KMS-11 (cell line): ENCODE measurements around the gene CFAP107.
"Not testable (repeated sequence)": the region's sequence is repeated elsewhere in the genome, so short reads cannot be mapped to it uniquely, and the experiment has no call there.

ENCODE experiments used
- H2AFZ ChIP-seq: fragments of 200-600 bp; sonication (generic); 2 replicates; pipeline ENCODE4 v1.6.1; 2016; ENCODE audit warnings: antibody characterized with exemption, mixed run types, low read depth
- H3K27ac ChIP-seq: fragments of 200-600 bp; sonication (generic); 2 replicates; pipeline ENCODE4 v1.6.1; 2016; ENCODE audit warnings: mild to moderate bottlenecking, mixed run types
- H3K27me3 ChIP-seq: fragments of 200-600 bp; sonication (generic); 2 replicates; pipeline ENCODE4 v1.6.1; 2017; ENCODE audit warnings: mild to moderate bottlenecking, low read depth, mixed run types, moderate library complexity; ENCODE audit not compliant: insufficient read depth
- H3K36me3 ChIP-seq: fragments of 200-600 bp; sonication (generic); 2 replicates; pipeline ENCODE4 v1.6.1; 2017; ENCODE audit warnings: mild to moderate bottlenecking, mixed run types; ENCODE audit not compliant: insufficient read depth
- H3K4me1 ChIP-seq: fragments of 200-600 bp; sonication (generic); 2 replicates; pipeline ENCODE4 v1.6.1; 2016; ENCODE audit warnings: mild to moderate bottlenecking, low read depth, mixed run types; ENCODE audit not compliant: poor library complexity, severe bottlenecking
- H3K4me2 ChIP-seq: fragments of 200-600 bp; sonication (generic); 2 replicates; pipeline ENCODE4 v1.7.0; 2016; ENCODE audit warnings: mild to moderate bottlenecking, mixed run types
- H3K4me3 ChIP-seq: fragments of 200-600 bp; sonication (generic); IDR thresholded peaks from 2 replicates; pipeline ENCODE4 v1.6.1; 2017; ENCODE audit warnings: low read depth, low read length, mixed read lengths; ENCODE audit not compliant: insufficient read depth
- H3K79me2 ChIP-seq: fragments of 200-600 bp; sonication (generic); 2 replicates; pipeline ENCODE4 v1.6.1; 2016; ENCODE audit warnings: low read depth, mixed run types; ENCODE audit not compliant: insufficient read depth
- H3K9ac ChIP-seq: fragments of 200-600 bp; sonication (generic); 2 replicates; pipeline ENCODE4 v1.6.1; 2016; ENCODE audit warnings: mild to moderate bottlenecking, mixed run types
- H4K20me1 ChIP-seq: fragments of 200-600 bp; sonication (generic); 2 replicates; pipeline ENCODE4 v1.6.1; 2016; ENCODE audit warnings: mild to moderate bottlenecking, mixed run types; ENCODE audit not compliant: insufficient read depth
- TF ChIP-seq, protein P1 (sequence below): fragments of 200-600 bp; sonication (generic); conservative IDR thresholded peaks from 2 replicates; pipeline ENCODE4 v1.6.1; 2017; ENCODE audit warnings: low read depth, mild to moderate bottlenecking, antibody characterized with exemption, low read length, moderate library complexity, mixed read lengths

The CFAP107 gene

DNA sequence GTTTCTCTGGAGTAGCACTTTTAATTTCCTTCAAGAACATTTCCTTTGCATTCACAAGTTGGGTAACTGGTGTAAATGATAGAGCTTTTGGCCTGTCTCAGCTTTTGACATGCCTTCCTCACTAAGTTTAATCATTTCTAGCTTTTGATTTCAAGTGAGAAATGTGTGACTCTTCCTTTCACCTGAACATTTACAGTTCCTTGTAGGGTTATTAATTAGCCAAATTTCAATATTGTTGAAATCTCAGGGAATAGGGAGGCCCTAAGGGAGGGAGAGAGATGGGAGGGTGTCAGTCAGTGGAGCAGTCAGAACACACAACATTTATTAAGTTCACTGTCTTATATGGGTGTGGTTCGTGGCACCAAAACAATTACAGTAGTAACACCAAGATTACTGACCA is 15.8 kb upstream of the CFAP107 start:
- Histone ChIP-seq H3K9ac (no peak overlapping the region), H3K27me3 (no peaks in the 10 kb centered on the region; the same call in 1 of the 2 replicates), H4K20me1 (no peaks in the 10 kb centered on the region), H3K79me2 (no peaks in the 10 kb centered on the region), H3K36me3 (no peaks in the 10 kb centered on the region), H3K4me1 (no peaks in the 10 kb centered on the region), H3K4me3 (no peak overlapping the region), H3K4me2 (no peak overlapping the region), H2AFZ (no peak overlapping the region), H3K27ac (no peak overlapping the region)
- TF ChIP-seq, protein P1, sequence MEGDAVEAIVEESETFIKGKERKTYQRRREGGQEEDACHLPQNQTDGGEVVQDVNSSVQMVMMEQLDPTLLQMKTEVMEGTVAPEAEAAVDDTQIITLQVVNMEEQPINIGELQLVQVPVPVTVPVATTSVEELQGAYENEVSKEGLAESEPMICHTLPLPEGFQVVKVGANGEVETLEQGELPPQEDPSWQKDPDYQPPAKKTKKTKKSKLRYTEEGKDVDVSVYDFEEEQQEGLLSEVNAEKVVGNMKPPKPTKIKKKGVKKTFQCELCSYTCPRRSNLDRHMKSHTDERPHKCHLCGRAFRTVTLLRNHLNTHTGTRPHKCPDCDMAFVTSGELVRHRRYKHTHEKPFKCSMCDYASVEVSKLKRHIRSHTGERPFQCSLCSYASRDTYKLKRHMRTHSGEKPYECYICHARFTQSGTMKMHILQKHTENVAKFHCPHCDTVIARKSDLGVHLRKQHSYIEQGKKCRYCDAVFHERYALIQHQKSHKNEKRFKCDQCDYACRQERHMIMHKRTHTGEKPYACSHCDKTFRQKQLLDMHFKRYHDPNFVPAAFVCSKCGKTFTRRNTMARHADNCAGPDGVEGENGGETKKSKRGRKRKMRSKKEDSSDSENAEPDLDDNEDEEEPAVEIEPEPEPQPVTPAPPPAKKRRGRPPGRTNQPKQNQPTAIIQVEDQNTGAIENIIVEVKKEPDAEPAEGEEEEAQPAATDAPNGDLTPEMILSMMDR = no peak

DNA sequence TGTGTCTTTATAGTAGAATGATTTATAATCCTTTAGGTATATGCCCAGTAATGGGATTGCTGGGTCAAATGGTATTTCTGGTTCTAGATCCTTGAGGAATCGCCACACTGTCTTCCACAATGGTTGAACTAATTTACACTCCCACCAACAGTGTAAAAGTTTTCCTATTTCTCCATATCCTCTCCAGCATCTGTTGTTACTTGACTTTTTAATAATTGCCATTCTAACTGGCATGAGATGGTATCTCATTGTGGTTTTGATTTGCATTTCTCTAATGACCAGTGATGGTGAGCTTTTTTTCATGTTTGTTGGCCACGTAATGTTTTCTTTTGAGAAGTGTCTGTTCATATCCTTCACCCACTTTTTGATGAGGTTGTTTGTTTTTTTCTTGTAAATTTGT is 14.9 kb upstream of the CFAP107 start:
- not testable (repeated sequence) for H3K9ac ChIP-seq, H3K4me1 ChIP-seq, H3K4me3 ChIP-seq, H3K36me3 ChIP-seq, H3K79me2 ChIP-seq, H2AFZ ChIP-seq, H4K20me1 ChIP-seq, H3K4me2 ChIP-seq, H3K27ac ChIP-seq, H3K27me3 ChIP-seq

DNA sequence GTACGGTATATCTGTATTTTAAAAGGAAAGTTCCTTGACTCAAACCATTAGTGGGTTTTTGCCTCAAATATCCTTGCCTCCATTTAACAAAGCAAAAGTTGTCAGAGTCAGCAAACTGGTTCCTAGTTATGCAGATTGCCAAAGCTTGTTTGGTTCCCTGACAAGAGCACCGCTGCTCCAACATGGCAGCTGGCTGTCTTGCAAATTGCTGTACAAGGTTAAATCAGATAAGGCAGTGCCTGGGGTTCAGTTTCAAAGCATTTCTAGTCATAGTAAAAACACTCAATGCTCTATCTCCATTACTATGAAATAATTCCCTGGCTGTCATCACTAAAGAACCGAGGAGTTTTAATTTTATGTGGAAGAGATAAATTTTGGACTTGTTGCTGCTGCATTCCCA is 11.3 kb upstream of the CFAP107 start:
- no peaks in the 10 kb centered on the region; the same call in 1 of the 2 replicates for H3K27me3 ChIP-seq
- H3K9ac ChIP-seq = no peak overlapping the region
- H3K79me2 ChIP-seq = no peaks in the 10 kb centered on the region
- no peak overlapping the region for H3K4me2 ChIP-seq
- H4K20me1 ChIP-seq = no peaks in the 10 kb centered on the region
- H3K27ac ChIP-seq = no peak overlapping the region
- no peaks in the 10 kb centered on the region for H3K36me3 ChIP-seq
- no peaks in the 10 kb centered on the region for H3K4me1 ChIP-seq
- H2AFZ ChIP-seq = no peak overlapping the region
- H3K4me3 ChIP-seq = no peak overlapping the region
- TF ChIP-seq, protein P1 = no peak

DNA sequence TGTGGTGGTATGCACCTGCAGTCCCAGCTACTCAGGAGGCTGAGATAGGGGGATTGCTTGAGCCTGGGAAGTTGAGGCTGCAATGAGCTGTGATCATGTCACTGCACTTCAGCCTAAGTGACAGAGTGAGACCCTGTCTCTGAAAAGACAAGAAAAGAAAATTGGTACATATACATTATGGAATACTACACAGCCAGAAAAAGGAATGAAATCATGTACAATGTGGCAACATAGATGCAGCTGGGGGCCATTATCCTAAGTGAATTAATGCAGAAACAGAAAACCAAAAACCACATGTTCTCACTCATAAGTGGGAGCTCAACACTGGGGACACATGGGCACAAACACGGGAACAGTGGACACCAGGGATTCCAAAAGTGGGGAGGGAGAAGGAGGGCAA is 7.1 kb upstream of the CFAP107 start:
- Histone ChIP-seq H3K79me2 (no peaks in the 10 kb centered on the region), H3K27ac (no peak overlapping the region), H3K4me3 (no peak overlapping the region), H3K36me3 (no peaks in the 10 kb centered on the region), H4K20me1 (no peaks in the 10 kb centered on the region), H3K9ac (no peak overlapping the region), H3K27me3 (peaks cover 23% of the 10 kb centered on the region; the same call in 1 of the 2 replicates), H3K4me2 (no peak overlapping the region), H3K4me1 (no peaks in the 10 kb centered on the region), H2AFZ (no peak overlapping the region)
- TF ChIP-seq, protein P1 = no peak

DNA sequence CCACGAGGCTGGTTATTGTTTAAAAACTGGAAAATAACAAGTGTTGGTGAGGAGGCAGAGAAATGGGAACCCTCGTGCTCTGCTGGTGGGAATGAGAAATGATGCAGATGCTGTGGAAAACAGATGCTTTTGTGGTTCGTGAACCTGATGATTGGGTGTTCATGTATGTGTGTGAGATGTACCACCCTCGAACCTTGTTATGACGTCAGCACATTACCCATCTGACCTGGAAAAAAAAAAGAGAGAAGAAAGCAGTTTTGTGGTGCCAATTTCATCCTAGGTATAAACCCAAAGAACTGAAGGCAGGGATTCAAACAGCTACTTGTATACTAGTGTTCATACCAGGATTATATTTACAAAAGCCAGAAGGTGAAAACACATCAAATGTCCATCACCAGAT is 6.4 kb upstream of the CFAP107 start:
- H3K36me3 ChIP-seq = no peaks in the 10 kb centered on the region
- H3K27ac ChIP-seq = no peak overlapping the region
- H3K4me1 ChIP-seq = no peaks in the 10 kb centered on the region
- no peak overlapping the region for H2AFZ ChIP-seq
- no peak overlapping the region for H3K9ac ChIP-seq
- no peaks in the 10 kb centered on the region for H4K20me1 ChIP-seq
- H3K4me3 ChIP-seq = no peak overlapping the region
- H3K4me2 ChIP-seq = no peak overlapping the region
- H3K79me2 ChIP-seq = no peaks in the 10 kb centered on the region
- TF ChIP-seq, protein P1 = no peak
- peaks cover 29% of the 10 kb centered on the region; the same call in 1 of the 2 replicates for H3K27me3 ChIP-seq
